HEK293 (cell line): ENCODE measurements around the gene MPDU1.

Experiments
- CTCF ChIA-PET: fragments of 350-600 bp; formaldehyde crosslinking; extraction: SDS; loops from one replicate; lab custom pipeline; 2021; ENCODE audit warnings: antibody characterized with exemption; lab: Yijun Ruan, JAX
- POLR2A ChIA-PET: fragments of 300-600 bp; formaldehyde crosslinking; extraction: SDS; loops from one replicate; lab custom pipeline; 2020; ENCODE audit warnings: antibody characterized with exemption, inconsistent platforms; lab: Yijun Ruan, JAX
- H3K27ac ChIP-seq: fragments of 200-500 bp; sonication (Bioruptor generic); 2 replicates; pipeline ENCODE4 v1.5.1; 2014; ENCODE audit warnings: low read depth, low read length, control low read depth, inconsistent platforms; ENCODE audit errors: extremely low read depth
- H3K36me3 ChIP-seq, 2 experiments: fragments of 200-500 bp in 1 of 2; sonication (Bioruptor generic) in 1 of 2; 1 replicate in 1 of 2; 2 replicates in 1 of 2; pipeline ENCODE4 v1.5.1; 2014 to 2017; ENCODE audit warnings: inconsistent platforms in 2 of 2, low read length in 2 of 2; ENCODE audit not compliant: control insufficient read depth in 2 of 2, insufficient read depth in 1 of 2
- H3K4me1 ChIP-seq: fragments of 200-500 bp; sonication (Bioruptor generic); 2 replicates; pipeline ENCODE4 v1.5.1; 2014; ENCODE audit warnings: mild to moderate bottlenecking, low read length, inconsistent platforms; ENCODE audit not compliant: control insufficient read depth, insufficient read depth
- H3K4me3 ChIP-seq: 2 replicates; pipeline ENCODE4 v1.5.1; 2011; ENCODE audit warnings: low read depth, mild to moderate bottlenecking, control low read depth, low read length, moderate library complexity
- H3K9me3 ChIP-seq: fragments of 200-500 bp; sonication (Bioruptor generic); 2 replicates; pipeline ENCODE4 v1.5.1; 2014; ENCODE audit warnings: low read depth, low read length, inconsistent platforms; ENCODE audit not compliant: control insufficient read depth, insufficient read depth
- IKZF3 ChIP-seq: fragments of 450-650 bp; IDR thresholded peaks from 2 replicates; pipeline ENCODE4 v1.5.0; 2018; ENCODE audit warnings: missing biosample characterization, mild to moderate bottlenecking, missing genetic modification characterization, moderate library complexity
- MEIS1 ChIP-seq: sonication (generic); formaldehyde crosslinking; IDR thresholded peaks from 2 replicates; pipeline ENCODE4 v1.8.1; 2022; ENCODE audit warnings: missing genetic modification reagents, mild to moderate bottlenecking, borderline replicate concordance
- SCRT1 ChIP-seq: fragments of 450-650 bp; formaldehyde crosslinking; IDR thresholded peaks from 2 replicates; pipeline ENCODE4 v1.5.1; 2016; ENCODE audit warnings: missing biosample characterization, missing genetic modification characterization, borderline replicate concordance
- ZBTB44 ChIP-seq: fragments of 450-650 bp; IDR thresholded peaks from 2 replicates; pipeline ENCODE4 v1.5.1; 2018; ENCODE audit warnings: missing biosample characterization, mild to moderate bottlenecking, missing genetic modification characterization
- ZBTB49 ChIP-seq: fragments of 450-650 bp; formaldehyde crosslinking; IDR thresholded peaks from 2 replicates; pipeline ENCODE4 v1.5.1; 2016; ENCODE audit warnings: missing biosample characterization, missing genetic modification characterization, low read depth
- ZFP41 ChIP-seq: fragments of 450-650 bp; formaldehyde crosslinking; IDR thresholded peaks from 2 replicates; pipeline ENCODE4 v1.5.1; 2016; ENCODE audit warnings: missing biosample characterization, missing genetic modification characterization, borderline replicate concordance
- ZNF114 ChIP-seq: fragments of 450-650 bp; formaldehyde crosslinking; IDR thresholded peaks from 2 replicates; pipeline ENCODE4 v1.5.0; 2017; ENCODE audit warnings: missing biosample characterization, missing genetic modification characterization
- ZNF133 ChIP-seq: fragments of 450-650 bp; formaldehyde crosslinking; IDR thresholded peaks from 2 replicates; pipeline ENCODE4 v1.5.1; 2016; ENCODE audit warnings: missing biosample characterization, missing genetic modification characterization
- ZNF324 ChIP-seq: fragments of 450-650 bp; formaldehyde crosslinking; IDR thresholded peaks from 2 replicates; pipeline ENCODE4 v1.5.1; 2016; ENCODE audit warnings: missing biosample characterization, missing genetic modification characterization
- ZNF335 ChIP-seq: fragments of 450-650 bp; formaldehyde crosslinking; conservative IDR thresholded peaks from 2 replicates; pipeline ENCODE4 v1.5.1; 2016; ENCODE audit warnings: missing biosample characterization, missing genetic modification characterization
- ZNF48 ChIP-seq: fragments of 450-650 bp; formaldehyde crosslinking; IDR thresholded peaks from 2 replicates; pipeline ENCODE4 v1.5.1; 2016; ENCODE audit warnings: missing biosample characterization, missing genetic modification characterization
- ZNF530 ChIP-seq: fragments of 450-650 bp; formaldehyde crosslinking; IDR thresholded peaks from 2 replicates; pipeline ENCODE4 v1.5.1; 2016; ENCODE audit warnings: low read depth, missing biosample characterization, missing genetic modification characterization
- ZNF555 ChIP-seq: fragments of 450-650 bp; formaldehyde crosslinking; conservative IDR thresholded peaks from 2 replicates; pipeline ENCODE4 v1.5.1; 2017; ENCODE audit warnings: missing biosample characterization, mild to moderate bottlenecking, missing genetic modification characterization, inconsistent platforms
- ZNF596 ChIP-seq: fragments of 450-650 bp; IDR thresholded peaks from 2 replicates; pipeline ENCODE4 v1.5.0; 2018; ENCODE audit warnings: missing biosample characterization, mild to moderate bottlenecking, missing genetic modification characterization, moderate library complexity
- ZNF600 ChIP-seq: fragments of 450-650 bp; formaldehyde crosslinking; IDR thresholded peaks from 2 replicates; pipeline ENCODE4 v1.5.1; 2016; ENCODE audit warnings: missing biosample characterization, missing genetic modification characterization
- ZNF626 ChIP-seq: fragments of 450-650 bp; sonication (Bioruptor Pico); formaldehyde crosslinking; IDR thresholded peaks from 2 replicates; pipeline ENCODE4 v1.5.1; 2018; ENCODE audit warnings: missing biosample characterization, missing genetic modification characterization, inconsistent platforms
- ZNF639 ChIP-seq: fragments of 450-650 bp; formaldehyde crosslinking; IDR thresholded peaks from 2 replicates; pipeline ENCODE4 v1.5.1; 2016; ENCODE audit warnings: missing biosample characterization, missing genetic modification characterization
- ZNF664 ChIP-seq: fragments of 450-650 bp; formaldehyde crosslinking; IDR thresholded peaks from 2 replicates; pipeline ENCODE4 v1.5.1; 2016; ENCODE audit warnings: missing biosample characterization, missing genetic modification characterization
- ZNF830 ChIP-seq: fragments of 450-650 bp; IDR thresholded peaks from 2 replicates; pipeline ENCODE4 v1.5.0; 2018; ENCODE audit warnings: missing biosample characterization, missing genetic modification characterization, low read depth, mild to moderate bottlenecking, moderate library complexity
- ZSCAN30 ChIP-seq: fragments of 450-650 bp; IDR thresholded peaks from 2 replicates; pipeline ENCODE4 v1.5.1; 2018; ENCODE audit warnings: missing biosample characterization, mild to moderate bottlenecking, missing genetic modification characterization, moderate library complexity
- ZXDB ChIP-seq: fragments of 450-650 bp; formaldehyde crosslinking; IDR thresholded peaks from 2 replicates; pipeline ENCODE4 v1.5.1; 2016; ENCODE audit warnings: missing biosample characterization, missing genetic modification characterization
- TF ChIP-seq, protein P1 (sequence below): fragments of 450-650 bp; formaldehyde crosslinking; IDR thresholded peaks from 2 replicates; pipeline ENCODE4 v1.5.1; 2016; ENCODE audit warnings: missing biosample characterization, missing genetic modification characterization
- TF ChIP-seq, protein P2 (sequence below): fragments of 450-650 bp; formaldehyde crosslinking; IDR thresholded peaks from 2 replicates; pipeline ENCODE4 v1.5.1; 2017; ENCODE audit warnings: missing biosample characterization, missing genetic modification characterization
- TF ChIP-seq, protein P3 (sequence below): fragments of 450-650 bp; formaldehyde crosslinking; IDR thresholded peaks from 2 replicates; pipeline ENCODE4 v1.5.1; 2016; ENCODE audit warnings: missing biosample characterization, missing genetic modification characterization

MPDU1 gene

GRCh38 chr17:7573324-7574080 lies 10.2 kb upstream of the MPDU1 start:
- H3K36me3 ChIP-seq = peaks cover 65 to 86% of the 10 kb centered on the region in 2 experiments
- peaks cover 5% of the 10 kb centered on the region for H3K4me1 ChIP-seq
- H3K9me3 ChIP-seq = no peaks in the 10 kb centered on the region
- ChIA-PET POLR2A (interaction anchor here (0.6 to 8.2 kb wide), 22 partner anchors 8 to 358 kb away, joined by 3 to 98 read pairs (median 4); partner anchors contain the start of genes ATP1B2, CNTROB, FXR2 and MPDU1), CTCF (interaction anchor here (0.7 to 1.1 kb wide), 4 partner anchors 10 to 114 kb away, joined by 3 to 6 read pairs (median 4); partner anchors contain the start of genes MPDU1, TP53 and WRAP53)
- peak overlapping the region; percentile 98 for H3K27ac ChIP-seq
- peak overlapping the region; percentile 97 for H3K4me3 ChIP-seq
- TF ChIP-seq ZNF555 (tag by site-specific recombination) (no peak), ZNF596 (tag by site-specific recombination) (peak; percentile 40; the same call in 1 of the 2 replicates), ZNF639 (tag by site-specific recombination) (peak; percentile 15; the same call in 1 of the 2 replicates), ZNF530 (tag by site-specific recombination) (no peak), ZNF626 (tag by site-specific recombination) (no peak), MEIS1 (CRISPR knock-in tag) (no peak), ZNF830 (tag by site-specific recombination) (no peak), ZNF324 (peak; percentile 79), ZXDB (tag by site-specific recombination) (peak; percentile 69), SCRT1 (no peak), ZNF133 (no peak), ZNF48 (no peak), ZFP41 (tag by site-specific recombination) (no peak), ZNF600 (no peak), ZNF335 (tag by site-specific recombination) (no peak), ZBTB49 (tag by site-specific recombination) (no peak), IKZF3 (tag by site-specific recombination) (0 out of 2 replicates have a peak, but pooled peaks have one; percentile 13), ZSCAN30 (tag by site-specific recombination) (no peak; the same call in 1 of the 2 replicates), ZNF114 (tag by site-specific recombination) (no peak), ZNF664 (tag by site-specific recombination) (no peak), ZBTB44 (tag by site-specific recombination) (no peak)
- TF ChIP-seq, protein P1, sequence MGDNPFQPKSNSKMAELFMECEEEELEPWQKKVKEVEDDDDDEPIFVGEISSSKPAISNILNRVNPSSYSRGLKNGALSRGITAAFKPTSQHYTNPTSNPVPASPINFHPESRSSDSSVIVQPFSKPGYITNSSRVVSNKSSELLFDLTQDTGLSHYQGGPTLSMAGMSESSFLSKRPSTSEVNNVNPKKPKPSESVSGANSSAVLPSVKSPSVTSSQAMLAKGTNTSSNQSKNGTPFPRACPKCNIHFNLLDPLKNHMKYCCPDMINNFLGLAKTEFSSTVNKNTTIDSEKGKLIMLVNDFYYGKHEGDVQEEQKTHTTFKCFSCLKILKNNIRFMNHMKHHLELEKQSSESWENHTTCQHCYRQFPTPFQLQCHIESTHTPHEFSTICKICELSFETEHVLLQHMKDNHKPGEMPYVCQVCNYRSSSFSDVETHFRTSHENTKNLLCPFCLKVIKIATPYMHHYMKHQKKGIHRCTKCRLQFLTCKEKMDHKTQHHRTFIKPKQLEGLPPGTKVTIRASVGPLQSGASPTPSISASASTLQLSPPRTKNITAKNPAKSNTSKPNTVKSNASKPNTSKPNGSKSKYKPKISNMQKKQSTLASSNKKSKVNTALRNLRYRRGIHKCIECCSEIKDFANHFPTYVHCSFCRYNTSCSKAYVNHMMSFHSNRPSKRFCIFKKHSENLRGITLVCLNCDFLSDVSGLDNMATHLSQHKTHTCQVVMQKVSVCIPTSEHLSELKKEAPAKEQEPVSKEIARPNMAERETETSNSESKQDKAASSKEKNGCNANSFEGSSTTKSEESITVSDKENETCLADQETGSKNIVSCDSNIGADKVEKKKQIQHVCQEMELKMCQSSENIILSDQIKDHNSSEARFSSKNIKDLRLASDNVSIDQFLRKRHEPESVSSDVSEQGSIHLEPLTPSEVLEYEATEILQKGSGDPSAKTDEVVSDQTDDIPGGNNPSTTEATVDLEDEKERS (tag by site-specific recombination) = no peak
- TF ChIP-seq, protein P2, sequence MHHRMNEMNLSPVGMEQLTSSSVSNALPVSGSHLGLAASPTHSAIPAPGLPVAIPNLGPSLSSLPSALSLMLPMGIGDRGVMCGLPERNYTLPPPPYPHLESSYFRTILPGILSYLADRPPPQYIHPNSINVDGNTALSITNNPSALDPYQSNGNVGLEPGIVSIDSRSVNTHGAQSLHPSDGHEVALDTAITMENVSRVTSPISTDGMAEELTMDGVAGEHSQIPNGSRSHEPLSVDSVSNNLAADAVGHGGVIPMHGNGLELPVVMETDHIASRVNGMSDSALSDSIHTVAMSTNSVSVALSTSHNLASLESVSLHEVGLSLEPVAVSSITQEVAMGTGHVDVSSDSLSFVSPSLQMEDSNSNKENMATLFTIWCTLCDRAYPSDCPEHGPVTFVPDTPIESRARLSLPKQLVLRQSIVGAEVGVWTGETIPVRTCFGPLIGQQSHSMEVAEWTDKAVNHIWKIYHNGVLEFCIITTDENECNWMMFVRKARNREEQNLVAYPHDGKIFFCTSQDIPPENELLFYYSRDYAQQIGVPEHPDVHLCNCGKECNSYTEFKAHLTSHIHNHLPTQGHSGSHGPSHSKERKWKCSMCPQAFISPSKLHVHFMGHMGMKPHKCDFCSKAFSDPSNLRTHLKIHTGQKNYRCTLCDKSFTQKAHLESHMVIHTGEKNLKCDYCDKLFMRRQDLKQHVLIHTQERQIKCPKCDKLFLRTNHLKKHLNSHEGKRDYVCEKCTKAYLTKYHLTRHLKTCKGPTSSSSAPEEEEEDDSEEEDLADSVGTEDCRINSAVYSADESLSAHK (tag by site-specific recombination) = peak; percentile 36; the same call in 1 of the 2 replicates
- TF ChIP-seq, protein P3, sequence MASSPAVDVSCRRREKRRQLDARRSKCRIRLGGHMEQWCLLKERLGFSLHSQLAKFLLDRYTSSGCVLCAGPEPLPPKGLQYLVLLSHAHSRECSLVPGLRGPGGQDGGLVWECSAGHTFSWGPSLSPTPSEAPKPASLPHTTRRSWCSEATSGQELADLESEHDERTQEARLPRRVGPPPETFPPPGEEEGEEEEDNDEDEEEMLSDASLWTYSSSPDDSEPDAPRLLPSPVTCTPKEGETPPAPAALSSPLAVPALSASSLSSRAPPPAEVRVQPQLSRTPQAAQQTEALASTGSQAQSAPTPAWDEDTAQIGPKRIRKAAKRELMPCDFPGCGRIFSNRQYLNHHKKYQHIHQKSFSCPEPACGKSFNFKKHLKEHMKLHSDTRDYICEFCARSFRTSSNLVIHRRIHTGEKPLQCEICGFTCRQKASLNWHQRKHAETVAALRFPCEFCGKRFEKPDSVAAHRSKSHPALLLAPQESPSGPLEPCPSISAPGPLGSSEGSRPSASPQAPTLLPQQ (tag by site-specific recombination) = peak; percentile 95
